HCT116 (cell line): Measurements from ENCODE around the gene OSBPL1A. TPM values are rescaled to one million over a fixed set of nuclear protein-coding genes. Genes with fewer than 3 reads are reported as not detected.

ENCODE experiments used
- ATAC-seq: fragments of 200-7000 bp; cut with Tn5 transposase; 2 replicates; pipeline ENCODE4 v1.9.1; 2020; ENCODE audit warnings: mild to moderate bottlenecking, moderate library complexity
- BruUV-seq: library from RNA; stranded (reverse); fragments of 400-500 nt; replicated peaks from 2 replicates; lab custom pipeline; 2021; lab: Mats Ljungman, UMichigan
- CTCF ChIA-PET: fragments of 300-600 bp; sonication (Branson Sonifier 250); formaldehyde crosslinking; loops from one replicate; lab custom pipeline; 2021; ENCODE audit warnings: antibody characterized with exemption; lab: Charles Lee
- POLR2A ChIA-PET: fragments of 300-600, 350-600 bp; sonication (Branson Sonifier 250); formaldehyde crosslinking; loops from one replicate; lab custom pipeline; 2021; ENCODE audit warnings: antibody characterized with exemption; lab: Charles Lee
- RAD21 ChIA-PET, 2 experiments: fragments of 300-600 bp; sonication (Branson Sonifier 250); formaldehyde crosslinking; loops; one replicate each; lab custom pipeline; 2023; ENCODE audit warnings: low total read pairs in 2 of 2; ENCODE audit not compliant: uncharacterized antibody in 2 of 2, unreplicated experiment in 2 of 2, low non-redundant PET in 1 of 2; lab: Charles Lee
- DNase-seq: peaks from one replicate; pipeline ENCODE4 v3.0.0-alpha.2; 2010; ENCODE audit warnings: low read depth, low spot score
- H2AFZ ChIP-seq: fragments of 200-600 bp; shearing (Covaris generic), sonication (generic); 2 replicates; pipeline ENCODE4 v1.6.1; 2017; ENCODE audit warnings: low read depth, mixed run types, mixed read lengths, antibody characterized with exemption, low read length; ENCODE audit not compliant: poor library complexity, severe bottlenecking
- H3K27ac ChIP-seq: 2 replicates; pipeline ENCODE4 v1.5.1; 2012; ENCODE audit warnings: low read depth, low read length
- H3K27me3 ChIP-seq: fragments of 200-600 bp; sonication (generic); 2 replicates; pipeline ENCODE4 v1.6.1; 2016; ENCODE audit warnings: mixed run types, low read length, mixed read lengths; ENCODE audit not compliant: insufficient read depth
- H3K36me3 ChIP-seq, 2 experiments: fragments of 200-500 bp in 1 of 2; fragments of 200-600 bp in 1 of 2; sonication (Bioruptor generic) in 1 of 2; sonication (generic) in 1 of 2; 2 replicates each; pipeline versions ENCODE4 v1.5.1 to v1.6.1; 2014 to 2016; ENCODE audit warnings: low read length in 2 of 2, inconsistent platforms in 1 of 2, mixed read lengths in 1 of 2, mixed run types in 1 of 2; ENCODE audit not compliant: insufficient read depth in 2 of 2, control insufficient read depth in 1 of 2
- H3K4me1 ChIP-seq, 2 experiments: fragments of 200-600 bp in 1 of 2; sonication (generic) in 1 of 2; 2 replicates each; pipeline versions ENCODE4 v1.5.1 to v1.6.1; 2012 to 2017; ENCODE audit warnings: low read length in 2 of 2, inconsistent platforms in 1 of 2, mild to moderate bottlenecking in 1 of 2, mixed read lengths in 1 of 2, mixed run types in 1 of 2, moderate library complexity in 1 of 2; ENCODE audit not compliant: insufficient read depth in 2 of 2, control insufficient read depth in 1 of 2
- H3K4me2 ChIP-seq: fragments of 200-600 bp; sonication (generic); 2 replicates; pipeline ENCODE4 v1.6.1; 2017; ENCODE audit warnings: mixed run types, low read length, mixed read lengths
- H3K4me3 ChIP-seq, 2 experiments: fragments of 200-600 bp in 1 of 2; sonication (generic) in 1 of 2; replicated peaks in 1 of 2; 2 replicates each; pipeline ENCODE4 v1.5.1; 2011 to 2016; ENCODE audit warnings: low read length in 2 of 2, control low read depth in 1 of 2, low read depth in 1 of 2, mild to moderate bottlenecking in 1 of 2, mixed read lengths in 1 of 2, mixed run types in 1 of 2
- H3K79me2 ChIP-seq: fragments of 200-600 bp; sonication (generic); 2 replicates; pipeline ENCODE4 v1.6.1; 2017; ENCODE audit warnings: mild to moderate bottlenecking, mixed run types, low read length, moderate library complexity, mixed read lengths; ENCODE audit not compliant: insufficient read depth
- H3K9ac ChIP-seq: fragments of 200-600 bp; sonication (generic); 2 replicates; pipeline ENCODE4 v1.6.1; 2016; ENCODE audit warnings: low read length, mixed read lengths
- H3K9me2 ChIP-seq: fragments of 200-600 bp; sonication (generic), shearing (Covaris generic); 2 replicates; pipeline ENCODE4 v1.6.1; 2017; ENCODE audit warnings: mixed run types, mild to moderate bottlenecking, moderate library complexity; ENCODE audit not compliant: insufficient read depth
- H3K9me3 ChIP-seq, 2 experiments: fragments of 200-500 bp in 1 of 2; fragments of 200-600 bp in 1 of 2; sonication (Bioruptor generic) in 1 of 2; sonication (generic) in 1 of 2; 2 replicates each; pipeline ENCODE4 v1.6.1; 2014 to 2017; ENCODE audit warnings: low read length in 2 of 2, mixed read lengths in 2 of 2, inconsistent platforms in 1 of 2, low read depth in 1 of 2, mild to moderate bottlenecking in 1 of 2, mixed run types in 1 of 2, moderate library complexity in 1 of 2; ENCODE audit not compliant: control insufficient read depth in 1 of 2, insufficient read depth in 1 of 2
- H4K20me1 ChIP-seq: fragments of 200-600 bp; sonication (generic), shearing (Covaris generic); 2 replicates; pipeline ENCODE4 v1.6.1; 2017; ENCODE audit warnings: mixed run types, mild to moderate bottlenecking, moderate library complexity; ENCODE audit not compliant: insufficient read depth
- EZH2 ChIP-seq: fragments of 200-600 bp; sonication (generic); IDR thresholded peaks from 2 replicates; pipeline ENCODE4 v1.6.1; 2017; ENCODE audit warnings: antibody characterized with exemption, mixed run types
- RAD21 ChIP-seq: IDR thresholded peaks from 2 replicates; pipeline ENCODE4 v1.6.1; 2012; ENCODE audit warnings: low read depth, mild to moderate bottlenecking
- intact Hi-C: fragments of 100-400 bp; cut with micrococcal nuclease; formaldehyde crosslinking; loops from 2 replicates; pipeline ENCODE4 v1.10.0; 2022
- total RNA-seq: library from RNA; stranded (reverse); gene quantifications from one replicate; pipeline ENCODE4 v1.2.1, GENCODE V29; 2021; ENCODE audit not compliant: unreplicated experiment

The OSBPL1A gene
- total RNA-seq, 1 experiment from 2014 or later, result 18.9 TPM

- no peak for DNase-seq
- no peak overlapping the region for H2AFZ ChIP-seq
- no peaks in the 10 kb centered on the region for H3K79me2 ChIP-seq
- H4K20me1 ChIP-seq, result no peaks in the 10 kb centered on the region
- no peak overlapping the region for H3K4me2 ChIP-seq
- ChIA-PET POLR2A (no interaction called here), CTCF (interaction anchor here (1.1 kb wide), 1 partner anchor 21 kb away, joined by 3 read pairs; no protein-coding TSS in a partner anchor), RAD21 (no interaction called here)
- H3K36me3 ChIP-seq, result no peaks in the 10 kb centered on the region
- no peaks in the 10 kb centered on the region for H3K27me3 ChIP-seq
- no peaks in the 10 kb centered on the region for H3K9me3 ChIP-seq
- H3K27ac ChIP-seq, result no peak overlapping the region
- intact Hi-C loops, result no loop called here
- no TSS peak for BruUV-seq
- H3K4me1 ChIP-seq, result no peaks in the 10 kb centered on the region
- no peak for TF ChIP-seq RAD21
- no peaks in the 10 kb centered on the region for H3K9me2 ChIP-seq
- H3K4me3 ChIP-seq, result no peak overlapping the region
- no peak overlapping the region for H3K9ac ChIP-seq
- ATAC-seq, result no peak
Measured at GRCh38 chr18:24197412-24197811, 200.2 kb downstream of the OSBPL1A start.

DNA sequence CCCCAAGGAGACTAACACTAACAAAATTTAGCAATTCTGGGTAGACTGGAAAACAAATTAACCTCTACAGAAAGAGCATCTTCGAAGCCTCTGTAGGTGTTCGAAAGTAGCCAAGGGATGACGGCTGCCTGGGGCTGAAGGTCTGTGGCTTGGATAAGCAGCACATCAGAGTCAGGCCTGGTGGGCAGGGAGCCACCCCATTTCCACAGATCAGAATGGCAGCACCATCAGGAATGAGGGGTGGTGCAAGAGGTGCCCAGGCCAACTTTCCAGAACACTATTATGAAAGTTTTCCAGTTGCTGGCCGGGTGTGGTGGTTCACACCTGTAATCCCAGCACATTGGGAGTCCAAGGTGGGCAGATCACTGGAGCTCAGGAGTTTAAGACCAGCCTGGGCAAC, 200.9 kb downstream of the OSBPL1A start:
- POLR2A ChIA-PET, result no interaction called here
- RAD21 ChIA-PET, result no interaction called here
- no peak for ATAC-seq

More for the DNA sequence above, 200.9 kb downstream of the OSBPL1A start:
- Histone ChIP-seq H3K36me3 (no peaks in the 10 kb centered on the region), H3K27me3 (no peaks in the 10 kb centered on the region), H2AFZ (no peak overlapping the region), H3K79me2 (no peaks in the 10 kb centered on the region), H3K9me3 (no peaks in the 10 kb centered on the region), H3K9ac (no peak overlapping the region), H4K20me1 (no peaks in the 10 kb centered on the region; the same call in 1 of the 2 replicates), H3K4me3 (no peak overlapping the region), H3K4me1 (no peaks in the 10 kb centered on the region), H3K27ac (no peak overlapping the region), H3K4me2 (no peak overlapping the region), H3K9me2 (no peaks in the 10 kb centered on the region)
- intact Hi-C loops, result no loop called here
- no peak for TF ChIP-seq EZH2
- BruUV-seq, result no TSS peak
- no peak for DNase-seq
- CTCF ChIA-PET, result interaction anchor here (1.1 kb wide), 1 partner anchor 20 kb away, joined by 3 read pairs; no protein-coding TSS in a partner anchor
